PFSK-1 (cell line): Measurements from ENCODE around the gene COL8A1.

Source experiments
- FOXP2 ChIP-seq: optimal IDR thresholded peaks from 2 replicates; pipeline ENCODE3; 2011; ENCODE audit warnings: borderline replicate concordance, control low read depth, inconsistent platforms; ENCODE audit not compliant: insufficient read depth; ENCODE audit errors: extremely low read length, extremely low read depth
- POLR2AphosphoS5 ChIP-seq: IDR thresholded peaks from 2 replicates; pipeline ENCODE4 v1.6.1; 2012; ENCODE audit warnings: low read depth, mild to moderate bottlenecking, control low read depth, low read length, moderate library complexity
- SIN3A ChIP-seq: IDR thresholded peaks from 2 replicates; pipeline ENCODE4 v1.6.1; 2012; ENCODE audit warnings: mild to moderate bottlenecking, low read length, moderate library complexity, borderline replicate concordance; ENCODE audit not compliant: insufficient read depth
- TAF1 ChIP-seq: IDR thresholded peaks from 2 replicates; pipeline ENCODE4 v1.6.1; 2012; ENCODE audit warnings: low read length, control low read depth, borderline replicate concordance; ENCODE audit not compliant: insufficient read depth
- TF ChIP-seq, protein P1 (sequence below), 2 experiments: IDR thresholded peaks; 2 replicates each; pipeline versions ENCODE4 v1.6.1 to v1.8.0; 2011 to 2012; ENCODE audit warnings: low read depth in 2 of 2, low read length in 2 of 2, control low read depth in 1 of 2, inconsistent platforms in 1 of 2, mild to moderate bottlenecking in 1 of 2, moderate library complexity in 1 of 2; ENCODE audit not compliant: insufficient read depth in 1 of 2

DNA sequence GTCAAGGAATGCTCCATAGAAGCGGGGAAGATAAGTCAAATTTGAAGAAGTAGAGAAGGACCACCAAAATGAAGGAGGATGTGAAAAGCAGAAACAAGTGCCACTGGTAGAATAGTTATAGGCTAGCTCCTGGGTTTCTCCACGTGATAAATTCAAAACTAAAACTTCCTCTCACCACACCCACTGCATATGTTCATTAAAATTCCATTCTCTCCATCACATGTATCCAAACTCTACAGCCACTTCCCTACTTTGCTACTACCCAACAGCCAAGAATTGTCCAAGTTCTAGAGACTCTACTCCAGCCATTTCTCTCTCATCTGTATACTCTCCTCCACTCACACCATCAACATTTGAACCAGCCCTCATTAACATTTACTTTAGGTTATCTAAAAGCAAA lies 60.5 kb downstream of the COL8A1 start:
- TF ChIP-seq POLR2AphosphoS5 (no peak), FOXP2 (no peak), TAF1 (no peak), SIN3A (no peak)
- TF ChIP-seq, protein P1, sequence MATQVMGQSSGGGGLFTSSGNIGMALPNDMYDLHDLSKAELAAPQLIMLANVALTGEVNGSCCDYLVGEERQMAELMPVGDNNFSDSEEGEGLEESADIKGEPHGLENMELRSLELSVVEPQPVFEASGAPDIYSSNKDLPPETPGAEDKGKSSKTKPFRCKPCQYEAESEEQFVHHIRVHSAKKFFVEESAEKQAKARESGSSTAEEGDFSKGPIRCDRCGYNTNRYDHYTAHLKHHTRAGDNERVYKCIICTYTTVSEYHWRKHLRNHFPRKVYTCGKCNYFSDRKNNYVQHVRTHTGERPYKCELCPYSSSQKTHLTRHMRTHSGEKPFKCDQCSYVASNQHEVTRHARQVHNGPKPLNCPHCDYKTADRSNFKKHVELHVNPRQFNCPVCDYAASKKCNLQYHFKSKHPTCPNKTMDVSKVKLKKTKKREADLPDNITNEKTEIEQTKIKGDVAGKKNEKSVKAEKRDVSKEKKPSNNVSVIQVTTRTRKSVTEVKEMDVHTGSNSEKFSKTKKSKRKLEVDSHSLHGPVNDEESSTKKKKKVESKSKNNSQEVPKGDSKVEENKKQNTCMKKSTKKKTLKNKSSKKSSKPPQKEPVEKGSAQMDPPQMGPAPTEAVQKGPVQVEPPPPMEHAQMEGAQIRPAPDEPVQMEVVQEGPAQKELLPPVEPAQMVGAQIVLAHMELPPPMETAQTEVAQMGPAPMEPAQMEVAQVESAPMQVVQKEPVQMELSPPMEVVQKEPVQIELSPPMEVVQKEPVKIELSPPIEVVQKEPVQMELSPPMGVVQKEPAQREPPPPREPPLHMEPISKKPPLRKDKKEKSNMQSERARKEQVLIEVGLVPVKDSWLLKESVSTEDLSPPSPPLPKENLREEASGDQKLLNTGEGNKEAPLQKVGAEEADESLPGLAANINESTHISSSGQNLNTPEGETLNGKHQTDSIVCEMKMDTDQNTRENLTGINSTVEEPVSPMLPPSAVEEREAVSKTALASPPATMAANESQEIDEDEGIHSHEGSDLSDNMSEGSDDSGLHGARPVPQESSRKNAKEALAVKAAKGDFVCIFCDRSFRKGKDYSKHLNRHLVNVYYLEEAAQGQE (IDR thresholded peaks at IDR 0.05; ENCODE audit: insufficient read depth in 1 of 2, low read depth in 2 of 2, low read length in 2 of 2): no peak
